ENCODE measurements around the gene ZNF814.

GRCh38 chr19:57800696-57801095 lies 88.1 kb downstream of the ZNF814 start:
- TF ChIP-seq CTCF (conservative IDR thresholded peaks at IDR 0.05) (no peak), EZH2 (IDR thresholded peaks at IDR 0.05; ENCODE audit: low read depth) (no peak)

Measured in PC-9 (cell line).